Gastrocnemius medialis (tissue), 4 donors: ENCODE data around the gene CHST9.

Experiments
- CTCF ChIP-seq, 5 experiments: fragments of 450-650 bp in 3 of 5; fragments of 200-600 bp in 2 of 5; sonication (generic) in 2 of 5; IDR thresholded peaks in 4 of 5; conservative IDR thresholded peaks in 1 of 5; 1 replicate in 4 of 5; 2 replicates in 1 of 5; pipeline ENCODE4 v1.5.1; 2016 to 2019; ENCODE audit warnings: antibody characterized with exemption in 5 of 5, mild to moderate bottlenecking in 3 of 5, moderate library complexity in 3 of 5
- POLR2A ChIP-seq, 2 donors: fragments of 450-650 bp; IDR thresholded peaks; one replicate each; pipeline ENCODE4 v1.6.1; 2017; ENCODE audit warnings: antibody characterized with exemption in 2 of 2, mild to moderate bottlenecking in 2 of 2, moderate library complexity in 2 of 2

- no peak for TF ChIP-seq CTCF (IDR thresholded peaks at IDR 0.05 in 4 of 5, conservative IDR thresholded peaks at IDR 0.05 in 1 of 5)
- no peak for TF ChIP-seq POLR2A (IDR thresholded peaks at IDR 0.05)
These were observed 41.5 kb upstream of the CHST9 start for GRCh38 chr18:27226556-27227075.
